Measurements from ENCODE around the gene STAC2. TPM values are rescaled to one million over a fixed set of nuclear protein-coding genes. Genes with fewer than 3 reads are reported as not detected.

The STAC2 gene
- total RNA-seq, 1 experiment from 2014 or later, result 0.17 TPM

DNA sequence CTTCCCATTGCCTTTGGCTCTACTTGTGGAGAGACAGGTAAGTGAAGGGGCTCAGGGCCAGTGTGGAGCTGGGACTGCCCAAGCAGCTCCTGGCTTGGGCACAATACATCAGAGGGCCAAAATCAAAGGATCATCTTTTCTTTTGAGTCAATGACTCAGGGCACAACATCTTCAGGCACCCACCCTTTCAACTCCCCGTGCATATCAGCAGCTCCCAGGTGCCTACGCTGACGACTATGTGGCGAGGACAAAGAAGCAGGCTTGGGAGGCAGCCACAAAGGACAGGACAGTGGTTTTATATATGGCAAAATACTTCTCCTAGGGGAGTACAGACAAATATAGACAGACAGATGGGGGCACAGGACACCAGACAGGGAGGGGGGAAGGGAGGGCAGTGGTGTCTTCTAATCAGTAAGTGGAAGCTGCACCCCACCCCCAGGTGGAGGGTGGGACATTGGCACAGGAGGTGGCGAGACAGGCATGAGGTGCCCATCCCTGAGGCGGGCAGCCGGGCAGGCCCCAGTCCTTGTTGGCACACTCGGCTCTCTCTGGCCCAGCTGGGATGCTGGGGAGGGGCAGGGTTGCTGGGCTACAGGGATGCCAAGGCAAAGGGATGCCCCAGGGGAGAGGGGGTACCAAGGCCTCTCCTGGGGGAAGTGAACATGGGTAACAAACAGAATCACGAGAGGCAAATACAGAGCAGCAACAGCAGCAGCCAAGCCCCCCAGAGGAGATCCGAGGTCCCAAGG is 52.0 kb downstream of the STAC2 start:
- no peaks in the 10 kb centered on the region for H3K36me3 ChIP-seq (ENCODE audit: low read depth)
- H3K9me2 ChIP-seq (ENCODE audit: insufficient read depth), result no peaks in the 10 kb centered on the region
- peaks cover 6% of the 10 kb centered on the region for H3K4me1 ChIP-seq (replicated peaks; ENCODE audit: insufficient read depth)
- no peak overlapping the region for H2AFZ ChIP-seq
- POLR2A ChIA-PET (ENCODE audit: unreplicated experiment), result interaction anchor here (0.6 to 0.7 kb wide), 3 partner anchors 26 to 206 kb away, joined by 3 to 16 read pairs (median 7); partner anchors contain the start of gene RPL19
- H4K20me1 ChIP-seq (ENCODE audit: insufficient read depth), result no peaks in the 10 kb centered on the region
- H3K4me2 ChIP-seq, result no peak overlapping the region
- BruUV-seq (replicated peaks), result no TSS peak
- intact Hi-C loops (cut with micrococcal nuclease; ENCODE audit: unreplicated experiment), result no loop called here
- no peak overlapping the region for H3K27ac ChIP-seq
- no peaks in the 10 kb centered on the region for H3K9me3 ChIP-seq (ENCODE audit: insufficient read depth, low read depth)
- no peak for TF ChIP-seq EZH2 (IDR thresholded peaks at IDR 0.05; ENCODE audit: low read depth)
- TF ChIP-seq, protein P1, sequence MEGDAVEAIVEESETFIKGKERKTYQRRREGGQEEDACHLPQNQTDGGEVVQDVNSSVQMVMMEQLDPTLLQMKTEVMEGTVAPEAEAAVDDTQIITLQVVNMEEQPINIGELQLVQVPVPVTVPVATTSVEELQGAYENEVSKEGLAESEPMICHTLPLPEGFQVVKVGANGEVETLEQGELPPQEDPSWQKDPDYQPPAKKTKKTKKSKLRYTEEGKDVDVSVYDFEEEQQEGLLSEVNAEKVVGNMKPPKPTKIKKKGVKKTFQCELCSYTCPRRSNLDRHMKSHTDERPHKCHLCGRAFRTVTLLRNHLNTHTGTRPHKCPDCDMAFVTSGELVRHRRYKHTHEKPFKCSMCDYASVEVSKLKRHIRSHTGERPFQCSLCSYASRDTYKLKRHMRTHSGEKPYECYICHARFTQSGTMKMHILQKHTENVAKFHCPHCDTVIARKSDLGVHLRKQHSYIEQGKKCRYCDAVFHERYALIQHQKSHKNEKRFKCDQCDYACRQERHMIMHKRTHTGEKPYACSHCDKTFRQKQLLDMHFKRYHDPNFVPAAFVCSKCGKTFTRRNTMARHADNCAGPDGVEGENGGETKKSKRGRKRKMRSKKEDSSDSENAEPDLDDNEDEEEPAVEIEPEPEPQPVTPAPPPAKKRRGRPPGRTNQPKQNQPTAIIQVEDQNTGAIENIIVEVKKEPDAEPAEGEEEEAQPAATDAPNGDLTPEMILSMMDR (conservative IDR thresholded peaks at IDR 0.05), result no peak
- no peaks in the 10 kb centered on the region for H3K79me2 ChIP-seq (ENCODE audit: low read depth)
- no peak overlapping the region for H3K4me3 ChIP-seq
- CTCF ChIA-PET, result interaction anchor here (0.6 to 0.7 kb wide), 3 partner anchors 70 to 419 kb away, joined by 3 to 12 read pairs (median 4); no protein-coding TSS in a partner anchor
- no peak for DNase-seq
- no peaks in the 10 kb centered on the region for H3K27me3 ChIP-seq (ENCODE audit: insufficient read depth, low read depth)
- peaks cover 1% of the 10 kb centered on the region; the same call in 1 of the 2 replicates for H3F3A ChIP-seq (ENCODE audit: insufficient read depth, low read depth)

GRCh38 chr17:39173080-39173479 is 52.7 kb downstream of the STAC2 start:
- Histone ChIP-seq H3F3A (ENCODE audit: insufficient read depth, low read depth) (no peaks in the 10 kb centered on the region; the same call in 1 of the 2 replicates), H3K9me2 (ENCODE audit: insufficient read depth) (no peaks in the 10 kb centered on the region), H3K4me3 (no peak overlapping the region), H3K36me3 (ENCODE audit: low read depth) (no peaks in the 10 kb centered on the region), H2AFZ (no peak overlapping the region), H3K27ac (no peak overlapping the region), H3K79me2 (ENCODE audit: low read depth) (no peaks in the 10 kb centered on the region), H3K27me3 (ENCODE audit: insufficient read depth, low read depth) (no peaks in the 10 kb centered on the region), H3K9me3 (ENCODE audit: insufficient read depth, low read depth) (no peaks in the 10 kb centered on the region), H3K4me2 (no peak overlapping the region), H4K20me1 (ENCODE audit: insufficient read depth) (no peaks in the 10 kb centered on the region), H3K4me1 (replicated peaks; ENCODE audit: insufficient read depth) (peaks cover under 1% of the 10 kb centered on the region; the same call in 1 of the 2 replicates)
- ChIA-PET POLR2A (ENCODE audit: unreplicated experiment) (interaction anchor here (0.7 kb wide), 1 partner anchor 87 kb away, joined by 3 read pairs; no protein-coding TSS in a partner anchor), CTCF (interaction anchor here (0.6 kb wide), 2 partner anchors 71 to 419 kb away, joined by 3 to 12 read pairs; no protein-coding TSS in a partner anchor)
- intact Hi-C loops (cut with micrococcal nuclease; ENCODE audit: unreplicated experiment), result no loop called here
- no peak for DNase-seq
- no TSS peak for BruUV-seq (replicated peaks)
- TF ChIP-seq EZH2 (IDR thresholded peaks at IDR 0.05; ENCODE audit: low read depth), result no peak
- TF ChIP-seq, protein P1 (conservative IDR thresholded peaks at IDR 0.05), result no peak

DNA sequence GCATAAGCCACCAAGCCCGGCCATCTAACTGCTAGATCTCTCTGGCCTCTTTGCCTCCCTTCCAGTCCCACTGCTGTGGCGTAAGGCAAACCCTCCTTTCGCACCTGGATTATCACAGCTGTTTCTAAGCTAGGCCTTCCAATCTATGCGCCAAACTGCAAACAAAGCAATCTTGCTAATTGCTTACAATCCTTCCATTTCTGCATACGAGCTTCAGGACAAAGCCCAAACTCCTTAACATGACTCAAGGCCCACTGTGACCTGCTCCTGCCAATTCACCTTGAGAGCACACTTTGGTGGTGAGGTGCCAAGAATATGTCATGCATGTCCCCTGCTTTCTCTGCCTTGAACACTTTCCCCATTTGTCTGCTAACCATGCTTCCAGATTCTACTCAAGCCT is 53.8 kb downstream of the STAC2 start:
- H3F3A ChIP-seq (ENCODE audit: insufficient read depth, low read depth), result no peaks in the 10 kb centered on the region; the same call in 1 of the 2 replicates
- H3K79me2 ChIP-seq (ENCODE audit: low read depth), result no peaks in the 10 kb centered on the region
- TF ChIP-seq, protein P1 (conservative IDR thresholded peaks at IDR 0.05), result no peak
- no peak for TF ChIP-seq EZH2 (IDR thresholded peaks at IDR 0.05; ENCODE audit: low read depth)
- intact Hi-C loops (cut with micrococcal nuclease; ENCODE audit: unreplicated experiment), result no loop called here
- CTCF ChIA-PET, result interaction anchor here (0.6 kb wide), 1 partner anchor 64 kb away, joined by 3 read pairs; no protein-coding TSS in a partner anchor
- BruUV-seq (replicated peaks), result no TSS peak
- POLR2A ChIA-PET (ENCODE audit: unreplicated experiment), result no interaction called here
- H3K27ac ChIP-seq, result no peak overlapping the region
- no peaks in the 10 kb centered on the region for H3K9me3 ChIP-seq (ENCODE audit: insufficient read depth, low read depth)
- no peak overlapping the region for H2AFZ ChIP-seq
- H3K4me2 ChIP-seq, result no peak overlapping the region
- H3K36me3 ChIP-seq (ENCODE audit: low read depth), result no peaks in the 10 kb centered on the region
- H4K20me1 ChIP-seq (ENCODE audit: insufficient read depth), result no peaks in the 10 kb centered on the region
- no peaks in the 10 kb centered on the region for H3K4me1 ChIP-seq (replicated peaks; ENCODE audit: insufficient read depth)
- DNase-seq, result no peak
- H3K27me3 ChIP-seq (ENCODE audit: insufficient read depth, low read depth), result no peaks in the 10 kb centered on the region
- H3K4me3 ChIP-seq, result no peak overlapping the region
- H3K9me2 ChIP-seq (ENCODE audit: insufficient read depth), result no peaks in the 10 kb centered on the region

All from PC-9 (cell line).